ENCODE measurements around the gene ZFP36L2.
A peak's percentile ranks its signal among the peaks of the same experiment; 100 is the strongest.

The ZFP36L2 gene

DNA sequence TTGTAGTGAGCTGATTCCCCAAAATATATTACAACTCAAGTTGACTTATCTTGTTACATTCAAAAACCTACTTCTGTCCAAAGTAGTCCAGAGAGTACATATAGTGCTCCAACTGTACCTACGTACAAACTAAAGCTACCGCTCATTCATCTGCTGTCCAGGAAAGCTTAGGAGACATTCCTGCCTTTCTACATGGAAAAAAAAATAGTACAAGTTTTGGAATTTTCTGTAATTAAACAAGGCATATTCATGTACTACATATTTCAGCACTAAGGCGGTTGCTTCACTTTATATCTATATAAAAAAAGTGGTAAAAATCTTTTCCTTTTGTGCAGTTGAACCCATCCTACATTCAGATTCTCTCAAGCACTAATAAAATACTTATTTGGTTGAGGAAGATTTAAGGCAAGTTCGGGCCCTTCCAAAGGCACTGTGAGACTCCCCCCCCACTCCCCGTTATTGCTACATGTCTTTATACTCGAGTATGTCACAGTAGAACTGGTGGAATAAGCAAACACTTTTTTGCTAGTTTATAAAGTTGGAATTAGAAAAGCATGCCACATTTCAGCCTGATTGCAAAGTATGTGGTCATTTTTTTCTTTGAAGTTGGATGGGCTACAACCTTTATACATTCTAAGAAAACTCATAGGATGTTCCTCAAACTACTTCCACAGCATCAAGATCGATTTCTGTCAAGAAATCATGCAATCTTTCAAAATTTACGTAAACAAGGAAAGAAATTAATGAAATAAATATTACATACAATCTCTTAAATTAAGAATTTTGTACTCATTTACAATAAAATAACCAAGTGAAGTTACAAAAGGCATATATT, 3.7 kb downstream of the ZFP36L2 start:
- no peak for DNase-seq (ENCODE audit: low spot score)

GRCh38 chr2:43221763-43222474, 4.5 kb downstream of the ZFP36L2 start:
- DNase-seq (ENCODE audit: low spot score), result peak; percentile 76

DNA sequence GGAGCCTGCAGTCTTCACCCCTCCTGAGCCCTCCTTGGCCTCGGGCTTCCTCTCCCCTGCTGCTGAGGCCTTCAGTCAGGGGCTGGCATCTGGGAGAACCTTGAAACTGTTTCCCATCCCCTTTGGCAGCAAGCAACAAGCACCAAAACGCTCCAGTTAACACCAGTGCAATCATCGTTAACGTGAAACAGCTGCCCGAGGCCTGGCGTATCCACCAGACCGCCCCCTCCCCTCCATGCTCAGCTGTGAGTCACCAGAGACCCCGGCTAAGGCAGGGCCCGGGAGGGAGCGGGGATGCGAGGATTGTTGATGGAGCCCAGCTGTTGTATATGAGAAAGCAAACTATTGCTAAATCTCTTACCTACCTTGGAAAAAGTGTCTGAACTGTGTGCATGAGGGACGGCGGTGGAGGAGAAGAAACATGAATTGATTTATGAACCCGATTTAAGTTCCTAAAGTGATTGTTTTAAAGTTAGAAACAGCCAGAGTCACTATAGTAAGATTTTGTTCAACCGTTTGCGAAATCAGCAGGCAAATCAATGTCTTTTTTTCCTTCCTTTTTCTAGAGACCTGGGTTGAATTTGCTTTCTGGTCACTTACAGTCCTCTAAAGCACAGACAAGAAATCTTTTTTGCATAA, 5.2 kb downstream of the ZFP36L2 start:
- DNase-seq (ENCODE audit: low spot score), result no peak

DNA sequence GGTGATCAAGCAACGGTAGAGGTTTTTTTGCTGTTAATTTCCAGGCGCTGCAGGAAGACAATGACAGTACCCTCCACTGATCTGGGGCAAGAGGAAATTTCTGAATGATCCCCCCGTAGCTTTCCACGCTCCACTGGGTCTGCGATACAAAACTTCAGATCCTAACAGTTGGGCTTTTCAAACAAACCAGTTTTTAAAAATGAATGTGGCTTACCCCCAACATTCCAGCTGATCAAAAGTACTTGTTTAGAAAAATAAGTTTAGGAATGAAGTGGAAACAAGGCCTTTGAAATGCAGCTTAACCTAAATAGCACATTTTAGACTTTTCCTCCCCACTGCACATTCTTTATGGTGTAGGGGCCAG, 5.7 kb downstream of the ZFP36L2 start:
- DNase-seq (ENCODE audit: low spot score), result no peak

- DNase-seq (ENCODE audit: low spot score), result no peak
Observed at GRCh38 chr2:43220229-43220751, 6.1 kb downstream of the ZFP36L2 start.

- peak; percentile 67 for DNase-seq (ENCODE audit: low spot score)
Observed at GRCh38 chr2:43219383-43220228, 6.8 kb downstream of the ZFP36L2 start.

DNA sequence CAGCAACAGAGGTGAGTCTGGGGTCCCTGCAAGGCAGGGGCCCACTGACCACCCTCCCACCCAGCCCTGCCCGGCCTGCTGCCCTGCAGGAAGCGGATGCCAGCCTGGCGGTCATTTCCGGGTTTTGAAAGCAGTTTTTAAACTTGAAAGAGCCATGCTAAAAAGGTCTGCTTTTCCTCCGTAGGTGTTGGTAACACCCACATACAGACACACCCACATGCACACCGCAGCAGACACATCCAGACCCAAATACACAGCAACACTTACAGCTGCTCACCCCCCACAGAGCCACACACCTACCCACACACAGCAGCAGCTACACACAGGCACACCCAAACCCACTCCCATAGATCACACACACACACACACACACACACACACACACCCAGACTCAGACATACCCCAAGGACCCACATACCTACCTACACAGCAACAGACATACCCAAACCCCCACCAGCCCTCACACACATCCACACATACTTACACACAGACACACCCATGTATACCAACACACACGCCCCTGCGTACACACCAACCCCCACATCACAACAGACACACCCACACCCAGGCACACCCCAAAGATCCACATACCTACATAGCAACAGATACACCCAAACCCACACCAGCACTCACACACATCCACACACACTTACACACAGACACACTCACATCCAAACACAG, 7.6 kb downstream of the ZFP36L2 start:
- no peak for DNase-seq (ENCODE audit: low spot score)

DNA sequence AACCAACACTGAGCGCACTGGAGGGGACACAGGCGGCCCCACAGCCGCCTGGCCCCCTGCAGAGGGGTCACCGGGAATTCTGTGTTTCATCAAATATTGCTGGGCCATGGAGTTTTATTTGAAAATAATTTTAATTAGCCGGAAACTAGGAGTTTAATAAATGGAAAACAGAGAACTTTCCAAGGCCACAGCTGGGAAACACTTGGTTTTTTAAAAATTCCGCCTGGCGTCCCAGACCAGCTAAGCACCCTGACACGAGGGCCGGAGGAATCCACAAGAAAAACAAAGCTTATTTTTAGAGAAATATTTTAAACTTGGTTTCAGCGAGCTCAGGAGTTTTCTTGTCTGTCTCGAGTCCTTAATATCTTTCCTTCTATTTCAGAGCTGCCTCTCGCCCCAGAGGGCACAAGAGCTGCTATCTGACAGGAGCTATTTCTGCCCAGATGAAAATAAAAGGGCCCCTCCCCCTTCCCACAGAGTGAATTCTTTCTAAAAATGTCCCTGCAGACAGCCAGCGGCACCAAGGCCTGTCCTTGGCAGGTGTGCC, 8.2 kb downstream of the ZFP36L2 start:
- no peak for DNase-seq (ENCODE audit: low spot score)

GRCh38 chr2:43217228-43218154, 8.9 kb downstream of the ZFP36L2 start:
- DNase-seq (ENCODE audit: low spot score), result peak; percentile 67

DNA sequence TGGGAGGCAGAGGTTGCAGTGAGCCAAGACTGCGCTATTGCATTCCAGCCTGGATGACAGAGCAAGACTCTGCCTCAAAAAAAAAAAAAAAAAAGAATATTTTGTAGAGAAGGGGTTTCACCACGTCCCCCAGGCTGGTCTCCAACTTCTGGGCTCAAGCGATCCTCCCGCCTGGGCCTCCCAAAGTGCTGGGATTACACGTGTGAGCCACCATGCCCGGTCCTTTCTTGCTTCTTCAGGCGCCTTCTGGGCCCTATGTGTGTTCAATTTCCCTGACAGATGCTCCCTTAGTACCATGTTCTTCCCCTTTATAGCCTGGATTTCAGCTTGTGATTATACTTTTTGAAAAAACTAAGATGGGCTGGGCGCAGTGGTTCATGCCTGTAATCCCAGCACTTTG, 9.8 kb downstream of the ZFP36L2 start:
- no peak for DNase-seq (ENCODE audit: low spot score)

GRCh38 chr2:43215673-43216255, 10.6 kb downstream of the ZFP36L2 start:
- DNase-seq (ENCODE audit: low spot score), result no peak

GRCh38 chr2:43214253-43214652, 12.2 kb downstream of the ZFP36L2 start:
- DNase-seq (ENCODE audit: low spot score), result no peak

DNA sequence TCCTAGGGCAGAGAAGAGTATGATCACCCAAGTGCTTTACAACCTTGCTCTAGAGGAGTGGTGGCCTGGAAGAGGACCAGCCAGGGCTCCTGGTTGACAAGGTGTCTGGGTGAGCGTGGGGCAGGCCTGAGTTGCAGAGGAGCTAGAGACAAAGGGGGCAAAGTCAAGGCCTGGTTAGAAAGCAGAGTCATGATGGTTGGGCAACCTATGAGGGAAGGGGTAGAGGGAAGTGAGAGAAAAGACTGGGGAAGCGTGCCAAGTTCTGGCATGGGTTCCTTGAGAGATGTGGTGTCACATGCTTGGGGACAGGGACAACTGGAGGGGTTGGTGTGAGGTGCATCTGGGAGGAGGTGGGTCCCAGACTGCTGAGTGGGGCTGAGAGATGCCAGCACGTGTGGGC, 13.5 kb downstream of the ZFP36L2 start:
- no peak for DNase-seq (ENCODE audit: low spot score)

DNA sequence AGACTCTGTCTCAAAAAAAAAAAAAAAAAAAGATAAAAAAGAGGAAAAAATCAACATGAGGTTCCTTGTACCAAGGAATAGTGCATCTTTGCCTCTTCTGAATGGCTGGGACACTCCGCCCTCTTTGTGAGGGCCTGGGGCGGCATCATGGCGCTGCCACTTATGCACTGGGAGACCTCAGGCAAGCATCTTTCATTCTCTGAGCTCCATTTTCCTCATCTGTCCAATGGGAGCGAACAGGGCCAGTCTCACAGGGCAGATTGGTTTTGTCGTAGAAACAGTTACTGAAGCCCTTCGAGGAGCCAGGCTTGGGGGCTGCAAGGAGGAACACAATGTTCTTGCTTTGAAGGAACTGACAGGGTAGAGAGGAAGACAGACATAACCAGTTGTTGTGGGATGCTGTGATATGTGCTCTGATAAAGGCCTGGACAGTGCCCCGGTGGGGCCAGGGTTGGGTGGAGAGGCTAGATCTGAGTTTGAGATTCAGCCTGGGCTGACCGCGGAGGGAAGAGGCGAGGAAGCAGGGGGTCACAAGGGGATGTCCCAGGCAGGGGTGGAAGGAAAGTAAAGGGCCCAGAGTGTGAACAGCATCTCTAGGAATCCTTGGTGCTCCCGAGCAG, 14.1 kb downstream of the ZFP36L2 start:
- DNase-seq (ENCODE audit: low spot score), result no peak

- DNase-seq (ENCODE audit: low spot score), result no peak
Observed at GRCh38 chr2:43210467-43211303, 15.7 kb downstream of the ZFP36L2 start.

DNA sequence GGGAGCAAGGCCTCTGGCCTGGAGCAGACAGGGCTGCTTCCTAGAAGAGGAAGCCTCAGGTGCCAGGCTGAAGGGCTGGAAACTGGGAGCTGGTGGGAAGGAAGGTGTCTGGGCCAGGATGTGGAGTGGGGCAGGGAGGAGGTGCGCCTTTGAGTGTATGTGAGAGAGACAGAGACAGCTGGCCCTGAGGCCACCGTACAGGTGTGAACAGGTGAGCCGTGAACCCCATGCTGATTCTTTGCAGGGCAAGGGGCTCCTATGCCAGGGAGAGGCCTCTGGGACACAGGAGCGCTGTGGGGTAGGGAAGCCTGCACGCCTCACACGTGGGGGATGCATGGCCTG, 16.3 kb downstream of the ZFP36L2 start:
- no peak for DNase-seq (ENCODE audit: low spot score)

GRCh38 chr2:43209204-43209717, 17.1 kb downstream of the ZFP36L2 start:
- no peak for DNase-seq (ENCODE audit: low spot score)
